NK-92 treated with Interleukin-12 subunit alpha and Interleukin-12 subunit beta, amount 100 ng/mL, for 24 hours (cell line): Measurements from ENCODE around the gene NPC1.
"Not testable (repeated sequence)": the region's sequence is repeated elsewhere in the genome, so short reads cannot be mapped to it uniquely, and the experiment has no call there.

Source experiments
- DNase-seq: peaks from one replicate; lab custom pipeline; 2025; lab: John Stamatoyannopoulos, UW

NPC1 gene

DNA sequence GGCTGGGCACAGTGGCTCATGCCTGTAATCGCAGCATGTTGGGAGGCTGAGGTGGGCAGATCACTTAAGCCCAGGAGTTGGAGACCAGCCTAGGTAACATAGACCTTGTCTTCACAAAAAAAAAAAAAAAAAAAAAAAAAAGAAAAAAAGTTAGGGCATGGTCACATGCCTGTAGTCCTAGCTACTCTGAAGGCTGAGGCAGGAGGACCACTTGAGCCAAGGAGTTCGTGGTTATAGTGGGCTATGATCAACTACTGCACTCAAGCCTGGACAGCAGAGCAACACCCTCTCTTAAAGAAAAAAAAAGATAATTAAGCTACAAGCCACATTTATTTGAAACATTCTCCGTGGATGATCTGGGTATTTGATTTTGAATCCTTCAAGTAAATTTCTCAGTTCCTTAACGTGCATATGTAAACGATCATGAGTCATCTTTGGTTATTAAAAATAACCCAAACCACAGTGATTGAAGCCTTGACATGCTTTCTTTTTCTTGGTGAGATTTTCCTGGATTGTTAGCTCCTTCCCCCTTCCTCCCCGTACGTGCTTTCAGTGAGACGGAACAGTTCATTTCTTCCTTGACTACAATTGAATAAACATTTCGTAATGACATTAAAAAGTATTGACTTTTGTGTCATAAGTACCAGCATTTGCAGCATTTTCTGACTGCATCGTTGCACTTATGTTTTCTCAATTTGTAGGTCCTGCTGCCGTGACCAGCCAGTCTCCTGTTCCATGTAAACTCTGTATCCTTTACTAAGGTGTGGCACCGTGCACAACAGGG is 62.7 kb downstream of the NPC1 start:
- no peak for DNase-seq

DNA sequence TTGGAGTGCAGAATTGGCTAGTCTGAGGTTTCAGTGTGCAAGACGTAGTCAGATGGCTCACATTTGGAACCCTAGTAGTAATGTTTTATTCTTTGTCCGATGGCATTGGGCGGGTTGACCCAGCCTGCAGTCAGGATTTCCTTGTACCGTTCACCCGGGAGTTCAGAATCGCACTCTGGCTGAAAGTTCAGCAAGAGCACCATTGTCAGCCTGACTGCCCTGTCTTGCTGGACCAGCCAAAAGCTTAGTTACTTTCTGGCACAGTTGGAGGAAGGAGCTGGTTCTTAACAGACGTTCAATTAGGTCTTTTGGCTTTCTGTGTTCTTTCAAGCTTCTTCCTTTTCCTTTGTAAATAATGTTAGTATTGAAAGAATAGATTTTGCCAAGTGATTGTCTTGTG is 64.4 kb downstream of the NPC1 start:
- DNase-seq = no peak

DNA sequence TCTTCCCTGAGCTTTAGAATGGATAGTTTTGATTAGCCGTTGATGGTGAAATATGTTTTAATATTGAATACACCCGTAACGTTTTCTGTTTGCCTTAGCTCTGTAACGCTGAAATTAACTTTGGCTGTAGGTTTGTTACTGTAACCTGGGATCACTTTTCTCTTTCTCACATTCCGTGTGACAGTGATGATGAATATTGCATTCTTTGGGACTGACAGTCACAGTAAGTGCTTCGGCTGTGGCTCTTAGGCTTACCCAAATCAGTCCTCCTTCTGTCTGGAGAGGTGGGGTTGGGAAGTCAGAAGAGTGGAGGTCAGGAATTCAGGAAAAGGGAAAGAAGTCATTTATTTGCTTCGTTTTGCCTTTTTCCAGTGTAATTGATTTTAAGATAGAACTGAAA is 65.0 kb downstream of the NPC1 start:
- DNase-seq = no peak

DNA sequence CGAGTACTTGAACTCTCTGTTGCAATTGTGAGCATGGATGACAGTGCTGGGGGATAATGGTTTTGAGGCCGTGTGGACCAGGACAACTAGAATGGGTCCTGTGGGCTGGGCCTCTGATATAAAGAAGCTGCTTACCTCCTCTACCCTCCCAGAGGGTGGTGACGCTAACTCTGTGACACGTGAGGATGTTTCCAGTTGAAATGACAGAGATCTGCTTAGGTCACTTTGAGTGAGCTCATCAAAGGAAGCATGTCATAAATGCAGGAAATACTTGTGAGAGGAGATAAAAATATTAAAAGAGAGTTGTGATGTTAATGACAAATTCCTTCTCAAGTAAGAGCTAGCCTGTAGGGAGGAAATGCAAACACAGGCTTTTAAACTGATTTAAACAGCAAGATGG is 66.6 kb downstream of the NPC1 start:
- no peak for DNase-seq

DNA sequence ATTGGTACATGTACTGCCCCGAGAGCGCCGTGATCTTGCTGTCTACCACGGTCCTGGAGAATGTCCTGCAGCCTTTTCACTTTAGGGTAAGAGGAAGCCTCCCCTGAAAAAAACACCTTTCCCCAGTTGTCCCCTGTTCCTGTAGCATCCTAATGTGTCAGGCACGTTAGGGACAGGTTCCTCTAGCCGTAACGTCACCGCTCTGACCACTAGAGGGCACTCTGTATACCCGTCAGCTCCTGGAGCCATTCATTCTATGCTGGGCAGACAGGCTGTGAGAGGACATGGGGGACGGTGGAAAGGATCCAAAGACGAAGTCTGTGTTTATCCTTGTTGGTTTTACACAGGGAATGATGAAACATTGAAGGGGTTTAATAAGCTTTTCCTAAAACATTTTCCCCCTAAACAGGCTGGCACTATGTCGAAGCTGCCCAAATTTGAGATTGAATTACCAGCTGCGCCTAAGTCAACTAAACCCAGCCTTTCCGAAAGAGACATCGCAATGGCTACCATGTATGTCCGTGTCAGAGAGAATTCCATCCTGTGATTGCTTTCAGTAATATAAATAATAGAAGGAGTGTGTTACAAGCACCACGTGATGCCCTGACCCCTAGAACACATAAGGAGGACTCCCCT is 70.3 kb downstream of the NPC1 start:
- DNase-seq = peak; percentile 32

DNA sequence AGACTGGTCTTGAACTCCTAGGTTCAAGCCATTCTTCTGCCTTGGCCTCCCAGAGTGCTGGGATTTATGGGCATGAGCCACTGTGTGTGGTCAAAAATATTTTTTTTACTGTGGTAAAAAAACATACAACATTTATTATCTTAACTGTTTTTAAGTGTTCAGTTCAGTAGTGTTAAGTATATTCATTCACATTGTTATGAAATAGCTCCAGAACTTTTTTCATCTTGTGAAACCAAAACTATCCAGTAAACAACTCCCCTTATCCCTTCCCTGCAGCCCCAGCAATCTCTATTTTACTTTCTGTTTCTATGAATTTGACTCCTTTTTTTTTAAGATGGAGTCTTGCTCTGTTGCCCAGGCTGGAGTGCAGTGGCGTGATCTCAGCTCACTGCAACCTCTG is 73.7 kb downstream of the NPC1 start:
- DNase-seq = no peak

DNA sequence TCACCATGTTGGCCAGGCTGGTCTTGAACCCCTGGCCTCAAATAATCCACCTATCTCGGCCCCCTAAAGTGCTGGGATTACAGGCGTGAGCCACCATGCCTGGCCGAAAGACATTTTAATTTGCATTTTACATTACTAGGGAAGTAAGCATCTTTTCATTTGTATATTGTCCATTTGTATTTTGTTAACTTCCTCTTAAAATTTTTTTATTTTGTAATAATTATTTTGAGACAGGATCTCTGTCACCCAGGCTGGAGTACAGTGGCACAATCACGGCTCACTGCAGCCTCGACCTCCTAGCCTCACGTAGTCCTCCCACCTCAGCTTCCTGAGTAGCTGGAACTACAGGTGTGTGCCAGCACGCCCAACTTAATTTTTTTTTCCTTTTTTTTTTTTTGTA is 74.1 kb downstream of the NPC1 start:
- DNase-seq = not testable (repeated sequence)

DNA sequence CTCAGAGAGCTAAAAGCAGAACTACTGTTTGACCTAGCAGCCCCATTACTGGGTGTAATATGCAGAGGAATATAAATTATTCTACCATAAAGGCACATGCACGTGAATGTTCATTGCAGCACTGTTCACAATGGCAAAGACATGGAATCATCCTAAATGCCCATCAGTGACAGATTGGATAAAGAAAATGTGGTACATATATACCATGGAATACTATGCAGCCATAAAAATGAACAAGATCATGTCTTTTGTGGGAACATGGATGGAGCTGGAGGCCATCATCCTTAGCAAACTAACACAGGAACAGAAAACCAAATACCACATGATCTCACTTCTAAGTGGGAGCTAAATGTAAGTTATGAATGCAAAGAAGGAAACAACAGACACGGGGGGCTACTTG is 75.4 kb downstream of the NPC1 start:
- not testable (repeated sequence) for DNase-seq

DNA sequence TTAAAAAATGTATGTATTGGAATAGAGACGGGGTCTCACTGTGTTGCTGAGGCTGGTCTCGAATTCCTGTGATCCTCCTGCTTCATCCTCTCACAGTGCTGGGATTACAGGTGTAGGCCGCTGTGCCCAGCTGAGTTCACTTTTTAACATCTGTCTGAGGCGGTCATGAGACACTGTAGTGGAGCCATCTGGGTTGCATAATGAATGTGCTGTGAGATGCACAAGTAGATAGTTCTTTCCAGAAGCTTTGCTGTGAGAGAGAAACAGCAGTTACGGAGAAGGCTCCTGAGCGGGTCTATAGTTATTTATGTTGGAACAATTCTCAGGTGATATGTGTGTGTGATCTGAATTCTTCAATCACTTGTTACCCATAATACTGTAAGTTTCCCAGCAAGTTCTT is 79.9 kb downstream of the NPC1 start:
- DNase-seq = no peak

DNA sequence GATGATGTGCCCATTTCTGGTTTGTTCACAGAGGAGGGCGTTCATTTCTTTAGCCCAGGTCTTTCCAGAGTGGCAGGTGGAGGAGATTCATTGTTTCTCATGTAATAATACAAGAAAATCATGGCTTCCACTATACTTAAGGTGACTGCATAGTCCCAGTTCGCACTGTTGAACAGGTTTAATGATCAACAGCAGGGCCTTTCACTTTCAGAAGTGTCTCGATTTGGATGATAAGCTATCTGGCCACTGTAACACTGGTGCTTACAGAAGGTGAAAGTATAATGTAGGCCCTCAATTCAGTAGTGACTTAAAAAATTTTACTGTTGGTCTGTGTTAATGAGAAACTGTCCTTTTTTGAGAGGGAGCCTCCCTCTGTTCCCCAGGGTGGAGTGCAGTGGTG is 81.6 kb downstream of the NPC1 start:
- DNase-seq = no peak

DNA sequence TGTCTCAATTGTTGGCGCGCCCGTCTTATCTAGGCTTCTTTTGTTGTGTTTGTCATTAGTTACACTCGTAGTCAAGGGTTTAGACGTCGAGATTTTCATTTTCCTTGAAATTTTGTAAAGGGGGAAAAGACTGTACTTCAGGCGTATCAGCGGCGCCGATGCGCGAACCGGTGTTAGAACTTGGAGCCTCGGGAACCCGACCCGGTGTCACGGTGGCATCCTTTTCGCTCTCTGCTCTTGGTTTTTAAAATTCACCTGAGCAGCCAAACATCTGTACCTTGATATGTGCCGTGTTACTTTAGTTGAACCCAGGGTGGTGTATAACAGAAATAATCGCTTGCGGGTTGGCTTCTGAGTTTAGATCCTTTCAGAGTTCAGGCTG is 82.4 kb downstream of the NPC1 start:
- DNase-seq = no peak

DNA sequence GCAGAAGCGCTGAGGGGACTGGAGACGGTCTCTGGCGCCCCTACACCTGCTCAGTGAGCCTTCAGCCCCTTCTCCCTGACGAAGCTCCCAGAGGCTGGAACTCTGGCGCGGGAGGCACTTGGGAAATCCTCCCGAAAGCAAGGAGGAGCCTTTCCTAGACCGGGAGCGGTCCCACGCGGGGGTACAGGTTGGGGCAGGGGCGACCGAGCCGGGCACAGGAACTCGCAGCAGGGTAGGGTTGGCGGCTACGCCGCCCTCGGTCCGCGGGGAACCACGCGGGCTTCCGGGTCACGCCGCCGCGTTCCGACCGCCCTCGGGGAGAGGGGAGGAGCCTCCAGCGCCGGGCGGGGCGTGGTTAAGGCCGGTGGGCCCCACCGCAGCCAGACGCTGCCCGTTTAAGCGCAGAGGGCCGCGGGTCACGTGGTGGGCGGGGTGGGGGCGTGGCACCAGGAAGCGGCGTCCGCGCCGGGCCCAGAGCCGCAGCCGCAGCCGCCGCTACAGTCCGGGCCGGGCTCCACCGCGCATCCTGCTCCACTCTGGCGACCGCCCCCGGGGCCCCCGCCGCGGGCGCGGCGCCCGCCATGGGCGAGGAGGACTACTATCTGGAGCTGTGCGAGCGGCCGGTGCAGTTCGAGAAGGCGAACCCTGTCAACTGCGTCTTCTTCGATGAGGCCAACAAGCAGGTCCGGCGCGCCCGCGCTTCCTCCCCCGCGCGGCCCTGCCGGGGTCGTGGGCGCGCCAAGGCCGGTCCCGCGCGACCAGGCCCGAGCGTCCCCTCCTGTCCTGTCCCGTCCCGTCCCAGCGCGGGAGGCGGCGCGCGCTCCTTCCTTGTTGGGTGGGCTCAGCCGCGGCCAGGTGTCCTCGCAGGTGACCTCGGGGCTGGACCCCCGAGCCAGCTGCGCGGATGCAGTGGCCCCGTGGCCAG is 83.0 kb downstream of the NPC1 start, which contains the start of gene RMC1:
RMC1 (plus strand) TSS at position 474 of the 925 bp plus-strand sequence; CDS start at position 582, 108 bp downstream.
- peak; percentile 93 for DNase-seq

DNA sequence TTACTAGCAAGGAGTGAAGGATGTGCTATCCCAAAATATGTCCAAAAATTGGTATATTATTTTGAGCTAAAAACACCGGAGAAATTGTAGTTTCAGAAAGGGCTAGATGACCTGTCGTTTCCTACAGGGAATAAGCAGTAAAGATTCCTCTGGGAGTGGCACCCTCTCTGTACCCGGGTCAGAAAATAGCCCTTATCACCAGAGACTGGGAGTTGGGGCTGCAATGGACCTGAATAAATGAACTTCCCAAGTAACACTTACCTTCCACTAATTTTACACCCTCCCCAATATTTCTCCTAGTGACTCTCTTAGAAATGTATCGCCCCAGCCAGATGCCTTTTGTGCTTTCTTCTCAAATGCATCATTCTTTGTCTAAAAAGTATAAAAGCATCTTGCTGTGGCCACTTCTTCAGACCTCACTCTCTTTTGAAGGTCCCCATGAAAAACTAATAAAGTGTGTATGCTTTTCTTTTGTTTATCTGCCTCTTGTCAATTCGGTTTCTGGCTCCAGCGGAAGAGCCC is 83.7 kb downstream of the NPC1 start:
- DNase-seq = no peak

DNA sequence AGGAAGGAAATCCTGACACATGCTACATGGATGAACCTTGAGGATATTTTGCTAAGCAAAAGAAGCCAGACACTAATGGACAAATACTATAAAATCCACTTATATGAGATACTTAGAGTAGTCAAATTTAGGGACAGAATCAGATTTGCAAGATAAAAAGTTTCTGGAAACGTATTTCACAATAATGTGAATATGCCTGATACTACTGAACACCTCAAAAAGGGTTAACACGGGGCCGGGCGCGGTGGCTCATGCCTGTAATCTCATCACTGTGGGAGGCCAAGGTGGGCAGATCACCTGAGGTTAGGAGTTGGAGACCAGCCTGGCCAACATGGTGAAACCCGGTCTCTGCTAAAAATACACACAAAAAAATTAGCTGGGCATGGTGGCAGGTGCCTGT is 84.7 kb downstream of the NPC1 start:
- no peak for DNase-seq

DNA sequence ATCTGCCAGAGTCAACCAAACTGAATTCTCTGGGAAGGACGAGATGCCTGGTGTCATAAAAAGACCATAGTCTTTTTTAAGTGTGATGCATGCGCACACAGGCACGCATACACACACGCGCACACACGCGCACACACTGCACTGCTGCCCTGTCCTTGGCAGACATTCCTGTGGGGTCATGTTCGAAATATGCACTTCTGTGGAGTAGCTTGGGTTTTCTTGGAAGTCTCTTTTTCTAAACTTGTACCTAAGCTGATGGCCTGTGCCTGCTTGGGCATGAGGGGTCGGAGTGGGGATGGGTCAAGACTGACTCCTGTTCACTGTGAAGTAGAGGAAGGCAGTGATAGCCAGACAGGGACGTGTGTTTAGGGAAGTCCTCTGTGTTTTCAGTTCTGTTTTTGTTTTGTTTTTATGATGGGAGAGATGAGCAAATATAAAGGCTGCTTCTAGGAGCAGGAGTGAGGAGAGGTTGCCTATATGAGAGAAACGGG is 87.0 kb downstream of the NPC1 start:
- DNase-seq = no peak

DNA sequence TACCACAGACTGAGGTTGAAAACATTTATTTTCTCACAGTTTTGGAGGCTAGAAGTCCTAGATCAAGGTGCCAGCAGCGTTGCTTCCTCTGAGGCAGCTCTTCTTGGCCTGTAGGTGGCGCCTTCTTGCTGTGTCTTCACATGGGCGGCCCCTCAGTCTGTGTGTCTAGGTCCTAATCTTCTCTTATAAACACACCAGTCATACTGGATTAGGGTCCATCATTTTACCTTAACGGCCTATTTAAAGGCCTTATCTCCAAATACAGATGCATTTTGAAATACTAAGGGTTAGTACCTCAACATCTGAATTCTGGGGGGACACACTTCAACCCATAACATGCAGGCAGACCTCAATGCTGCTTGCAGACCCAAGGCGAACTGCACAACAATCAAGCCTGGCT is 87.4 kb downstream of the NPC1 start:
- peak; percentile 48 for DNase-seq

DNA sequence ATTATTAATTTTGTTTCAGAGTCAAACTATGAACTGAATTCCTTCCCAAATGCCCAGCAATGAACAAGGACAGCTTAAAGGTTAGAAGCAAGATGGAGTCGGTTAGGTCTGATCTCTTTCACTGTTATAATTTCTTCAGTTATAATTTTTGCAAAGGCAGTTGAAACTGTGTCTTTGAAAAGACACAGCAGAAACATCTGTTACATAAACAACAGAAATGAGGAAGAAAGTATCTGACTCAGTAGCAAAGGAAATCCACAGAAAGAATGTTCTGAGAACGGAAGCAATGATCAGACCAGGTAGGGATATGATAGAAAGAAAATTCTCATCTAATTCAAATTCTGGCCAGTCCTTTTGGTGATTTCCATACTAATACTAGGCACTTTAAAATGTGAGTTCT is 88.2 kb downstream of the NPC1 start:
- DNase-seq = no peak

DNA sequence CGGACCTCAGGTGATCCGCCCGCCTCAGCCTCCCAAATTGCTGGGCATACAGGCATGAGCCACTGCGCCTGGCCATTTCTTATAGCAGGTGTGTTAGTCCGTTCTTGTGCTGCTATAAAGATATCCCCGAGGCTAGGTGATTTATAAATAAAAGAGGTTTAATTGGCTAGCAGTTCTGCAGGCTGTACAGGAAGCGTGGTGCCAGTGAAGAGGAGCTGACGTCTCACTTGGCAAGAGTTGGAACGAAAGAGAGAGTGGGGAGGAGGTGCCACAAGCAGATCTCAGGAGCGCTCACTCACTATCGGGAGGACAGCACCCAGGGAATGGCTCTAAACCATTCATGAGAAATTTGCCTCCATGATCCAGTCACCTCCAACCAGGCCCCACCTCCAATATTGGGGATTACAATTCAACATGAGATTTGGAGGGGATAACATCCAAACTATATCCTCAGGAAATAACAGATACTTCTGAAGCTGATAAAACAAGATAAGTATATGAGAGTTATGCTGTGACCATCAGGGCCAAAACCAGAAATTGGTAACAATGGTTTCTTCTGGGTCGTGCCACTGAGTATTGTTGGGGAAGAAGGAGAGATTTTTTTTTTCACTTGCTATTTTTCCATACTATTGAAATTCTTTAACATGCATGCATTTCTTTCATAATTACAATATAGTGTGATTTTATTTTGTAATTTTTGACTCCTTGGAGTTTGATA is 90.4 kb downstream of the NPC1 start:
- no peak for DNase-seq

DNA sequence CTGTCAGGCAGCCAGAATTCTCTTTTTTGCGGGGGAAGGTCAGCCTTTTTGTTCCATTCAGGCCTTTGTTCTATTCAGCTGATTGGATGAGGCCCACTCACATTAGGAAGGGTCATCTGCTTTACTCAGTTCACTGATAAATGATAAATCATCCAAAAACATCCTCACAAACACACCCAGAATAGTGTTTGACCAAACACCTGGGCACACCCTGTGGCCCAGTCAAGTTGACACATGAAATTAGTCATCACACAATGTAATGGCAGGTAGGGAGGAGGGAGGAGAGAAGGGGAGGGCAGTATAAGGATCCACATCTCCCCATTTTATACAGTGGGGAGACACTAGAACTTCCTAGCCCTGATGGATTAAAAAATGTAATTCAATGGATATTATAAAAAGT is 91.3 kb downstream of the NPC1 start:
- DNase-seq = no peak

DNA sequence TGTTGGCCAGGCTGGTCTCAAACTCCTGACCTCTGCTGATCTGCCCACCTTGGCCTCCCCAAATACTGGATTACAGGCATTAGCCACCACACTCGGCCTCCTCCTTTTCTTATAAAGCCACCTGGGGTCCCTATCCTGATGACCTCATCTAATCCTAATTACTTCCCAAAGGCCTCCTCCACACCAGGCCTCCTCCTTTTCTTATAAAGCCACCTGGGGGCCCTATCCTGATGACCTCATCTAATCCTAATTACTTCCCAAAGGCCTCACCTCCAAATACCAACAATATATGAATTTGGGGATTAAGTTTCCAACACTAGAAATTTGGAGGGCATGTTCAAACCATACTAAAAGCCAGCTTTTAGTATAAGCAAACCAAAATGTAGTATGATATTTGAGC is 92.7 kb downstream of the NPC1 start:
- DNase-seq = no peak

DNA sequence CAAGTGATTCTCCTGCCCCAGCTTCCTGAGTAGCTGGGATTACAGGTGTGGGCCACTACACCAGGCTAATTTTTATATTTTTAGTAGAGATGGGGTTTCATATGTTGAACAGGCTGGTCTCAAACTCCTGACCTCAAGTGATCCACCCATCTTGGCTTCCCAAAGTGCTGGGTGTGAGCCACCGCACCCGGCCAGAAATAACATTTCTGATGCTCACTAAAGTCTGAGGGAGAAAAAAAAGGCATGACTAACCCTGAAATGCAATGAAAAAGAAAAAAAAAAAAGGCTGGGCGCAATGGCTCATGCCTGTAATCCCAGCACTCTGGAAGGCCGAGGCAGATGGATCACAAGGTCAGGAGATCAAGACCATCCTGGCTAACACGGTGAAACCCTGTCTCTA is 96.7 kb downstream of the NPC1 start:
- DNase-seq = not testable (repeated sequence)
